ENCODE results near the gene CAV2. TPM values are rescaled to one million over a fixed set of nuclear protein-coding genes. Genes with fewer than 3 reads are reported as not detected.

The CAV2 gene
- total RNA-seq, 1 experiment from 2014 or later = 18.1 TPM

DNA sequence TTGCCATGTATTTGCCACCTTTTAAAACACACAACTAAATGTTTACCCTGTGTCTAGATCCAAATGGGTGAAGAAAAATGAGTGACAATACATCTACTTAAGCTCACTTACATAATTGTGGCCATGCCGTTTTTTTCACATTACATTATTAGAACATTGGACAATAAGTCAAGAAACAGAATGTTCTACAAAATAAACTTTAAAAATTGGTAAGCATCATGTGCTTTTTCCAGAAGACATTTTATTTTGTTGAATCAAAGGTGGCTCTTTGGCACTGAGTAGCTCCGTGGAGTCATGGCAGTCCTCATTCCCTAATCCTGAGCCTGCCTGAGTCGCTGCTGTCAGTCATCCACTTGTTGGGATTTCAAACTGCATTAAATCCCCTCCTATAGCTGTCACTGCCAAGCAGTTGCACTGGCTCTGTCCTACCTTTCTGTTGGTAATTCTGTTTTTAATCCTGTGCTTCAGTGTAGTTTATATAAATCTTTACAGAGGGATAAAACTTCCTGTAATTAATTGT is 57.6 kb downstream of the CAV2 start:
- DNase-seq = no peak
- Mint-ChIP-seq H3K27ac (ENCODE audit: unreplicated experiment) (no peak overlapping the region), H3K9me3 (ENCODE audit: unreplicated experiment) (peaks cover 10% of the 10 kb centered on the region), H3K27me3 (ENCODE audit: insufficient read depth, unreplicated experiment) (peaks cover 3% of the 10 kb centered on the region), H3K36me3 (ENCODE audit: insufficient read depth, unreplicated experiment) (no peaks in the 10 kb centered on the region), H3K4me1 (ENCODE audit: low read depth, unreplicated experiment) (no peaks in the 10 kb centered on the region), H3K4me3 (ENCODE audit: unreplicated experiment) (no peak overlapping the region)
- ChIA-PET CTCF (no interaction called here), POLR2A (no interaction called here)
- intact Hi-C loops (cut with micrococcal nuclease; ENCODE audit: unreplicated experiment) = no loop called here
- Histone ChIP-seq H3K4me1 (no peaks in the 10 kb centered on the region), H3K9me3 (no peaks in the 10 kb centered on the region), H3K4me3 (ENCODE audit: low read depth, low read length) (no peak overlapping the region), H3K36me3 (ENCODE audit: control insufficient read depth, insufficient read depth, low read length) (no peaks in the 10 kb centered on the region), H3K27me3 (replicated peaks; ENCODE audit: control insufficient read depth, insufficient read depth, low read length) (no peaks in the 10 kb centered on the region)
- TF ChIP-seq CTCF (IDR thresholded peaks at IDR 0.05; ENCODE audit: insufficient read depth in 1 of 2, low read depth in 1 of 2, low read length in 1 of 2, severe bottlenecking in 1 of 2, unreplicated experiment in 1 of 2) = no peak
- BruUV-seq (replicated peaks) = no TSS peak

GRCh38 chr7:116557901-116558300 is 58.4 kb downstream of the CAV2 start:
- Histone ChIP-seq H3K4me1 (no peaks in the 10 kb centered on the region), H3K9me3 (no peaks in the 10 kb centered on the region), H3K4me3 (ENCODE audit: low read depth, low read length) (no peak overlapping the region), H3K27me3 (replicated peaks; ENCODE audit: control insufficient read depth, insufficient read depth, low read length) (no peaks in the 10 kb centered on the region), H3K36me3 (ENCODE audit: control insufficient read depth, insufficient read depth, low read length) (no peaks in the 10 kb centered on the region)
- CTCF ChIA-PET = no interaction called here
- Mint-ChIP-seq H3K9me3 (ENCODE audit: unreplicated experiment) (peaks cover 12% of the 10 kb centered on the region), H3K4me3 (ENCODE audit: unreplicated experiment) (no peak overlapping the region), H3K36me3 (ENCODE audit: insufficient read depth, unreplicated experiment) (no peaks in the 10 kb centered on the region), H3K27ac (ENCODE audit: unreplicated experiment) (no peak overlapping the region), H3K4me1 (ENCODE audit: low read depth, unreplicated experiment) (no peaks in the 10 kb centered on the region), H3K27me3 (ENCODE audit: insufficient read depth, unreplicated experiment) (peaks cover 7% of the 10 kb centered on the region)
- POLR2A ChIA-PET = no interaction called here
- BruUV-seq (replicated peaks) = no TSS peak
- intact Hi-C loops (cut with micrococcal nuclease; ENCODE audit: unreplicated experiment) = no loop called here
- no peak for TF ChIP-seq CTCF (IDR thresholded peaks at IDR 0.05; ENCODE audit: insufficient read depth in 1 of 2, low read depth in 1 of 2, low read length in 1 of 2, severe bottlenecking in 1 of 2, unreplicated experiment in 1 of 2)
- DNase-seq = no peak

Other genes with a start within 250 kb of the CAV2 start
- gene CAV1, start 25.3 kb downstream of the CAV2 start, total RNA-seq (2022) = 4.9 and 6.0 TPM in 2 replicates
- gene MET, start 172.5 kb downstream of the CAV2 start, total RNA-seq (2022) = 72.6 and 82.9 TPM in 2 replicates